ENCODE measurements around the gene FRMPD3. TPM values are rescaled to one million over a fixed set of nuclear protein-coding genes. Genes with fewer than 3 reads are reported as not detected.

FRMPD3 gene
- total RNA-seq, 3 donors from 2014 or later = 0.33 to 0.59 TPM; not detected in 1

- intact Hi-C loops (cut with DNase I; ENCODE audit: low total_unique reads) = no loop called here
- DNase-seq (ENCODE audit: low spot score in 2 of 2) = no peak
- Histone ChIP-seq H3K4me3 (no peak overlapping the region), H3K27me3 (peaks cover 0 to 56% of the 10 kb centered on the region in 2 donors), H3K36me3 (no peaks in the 10 kb centered on the region), H3K9me3 (no peaks in the 10 kb centered on the region), H3K27ac (no peak overlapping the region), H3K4me1 (no peaks in the 10 kb centered on the region)
- no peak for TF ChIP-seq POLR2A (IDR thresholded peaks at IDR 0.05)
- no peak for TF ChIP-seq POLR2AphosphoS5 (IDR thresholded peaks at IDR 0.05)
- TF ChIP-seq CTCF (IDR thresholded peaks at IDR 0.05) = no peak
These were observed 43.7 kb downstream of the FRMPD3 start for GRCh38 chrX:107493141-107493540.

- intact Hi-C loops (cut with DNase I; ENCODE audit: low total_unique reads) = no loop called here
- Histone ChIP-seq H3K36me3 (no peaks in the 10 kb centered on the region), H3K4me3 (no peak overlapping the region), H3K27me3 (peaks cover 0 to 63% of the 10 kb centered on the region in 2 donors), H3K9me3 (no peaks in the 10 kb centered on the region), H3K27ac (no peak overlapping the region), H3K4me1 (no peaks in the 10 kb centered on the region)
- TF ChIP-seq CTCF (IDR thresholded peaks at IDR 0.05) (no peak), POLR2A (IDR thresholded peaks at IDR 0.05) (no peak)
- DNase-seq (ENCODE audit: low spot score in 2 of 2) = no peak
These were observed 47.3 kb downstream of the FRMPD3 start for GRCh38 chrX:107496786-107497185.

Other genes starting within 250 kb of the FRMPD3 start
- 1 to 10 TPM in 2 of 3 donors, under 1 TPM in 1; 0.64 to 8.5 (median 1.3) TPM for gene NUP62CL, start 243.2 kb upstream of the FRMPD3 start, total RNA-seq
- not detected for gene DNAAF6, start 243.0 kb upstream of the FRMPD3 start, total RNA-seq
- 10 to 100 TPM; 19.3 to 24.9 (median 20.8) TPM for gene PRPS1, start 178.9 kb downstream of the FRMPD3 start, total RNA-seq

Measured in breast epithelium (tissue), 4 donors.